HepG2 (cell line): ENCODE data around the gene EIF3L. TPM values are rescaled to one million over a fixed set of nuclear protein-coding genes. Genes with fewer than 3 reads are reported as not detected.

Experiments
- BHLHE40 ChIP-seq: IDR thresholded peaks from 2 replicates; pipeline ENCODE4 v1.6.1; 2011; ENCODE audit warnings: low read length, improper control_type of control experiment
- CERS6 ChIP-seq: sonication (generic); formaldehyde crosslinking; IDR thresholded peaks from 2 replicates; pipeline ENCODE4 v1.5.0; 2020; ENCODE audit warnings: missing genetic modification reagents
- FLYWCH1 ChIP-seq: sonication (generic); formaldehyde crosslinking; IDR thresholded peaks from 2 replicates; pipeline ENCODE4 v1.8.1; 2023; ENCODE audit warnings: mild to moderate bottlenecking, missing genetic modification reagents
- FOXK1 ChIP-seq: sonication (generic); formaldehyde crosslinking; IDR thresholded peaks from 2 replicates; pipeline ENCODE4 v1.4.0; 2020; ENCODE audit warnings: low read depth, missing genetic modification reagents, borderline replicate concordance
- HNF4A ChIP-seq: sonication (generic); formaldehyde crosslinking; IDR thresholded peaks from 2 replicates; pipeline ENCODE4 v1.4.0; 2020; ENCODE audit warnings: missing genetic modification reagents
- KMT2B ChIP-seq: IDR thresholded peaks from 2 replicates; pipeline ENCODE4 v1.6.1; 2016; ENCODE audit warnings: missing genetic modification reagents, missing compliant biosample characterization
- MIER3 ChIP-seq: IDR thresholded peaks from 2 replicates; pipeline ENCODE4 v1.6.1; 2016; ENCODE audit warnings: missing compliant biosample characterization, borderline replicate concordance
- NR2F1 ChIP-seq, 2 experiments: fragments of 450-650 bp in 1 of 2; formaldehyde crosslinking in 1 of 2; IDR thresholded peaks; 2 replicates each; pipeline versions ENCODE4 v1.5.0 to v1.6.1; 2016 to 2020; ENCODE audit warnings: mild to moderate bottlenecking in 1 of 2, missing compliant biosample characterization in 1 of 2, missing genetic modification reagents in 1 of 2, moderate library complexity in 1 of 2
- PHF21A ChIP-seq: sonication (generic); formaldehyde crosslinking; IDR thresholded peaks from 2 replicates; pipeline ENCODE4 v1.5.0; 2020; ENCODE audit warnings: mild to moderate bottlenecking, missing genetic modification reagents
- PRDM10 ChIP-seq: sonication (generic); formaldehyde crosslinking; IDR thresholded peaks from 2 replicates; pipeline ENCODE4 v1.4.0; 2020; ENCODE audit warnings: low read depth, missing genetic modification reagents
- REL ChIP-seq: sonication (generic); formaldehyde crosslinking; conservative IDR thresholded peaks from 2 replicates; pipeline ENCODE4 v1.8.0; 2022; ENCODE audit warnings: mild to moderate bottlenecking, missing genetic modification reagents, moderate library complexity
- TCF7 ChIP-seq: sonication (generic); IDR thresholded peaks from 2 replicates; pipeline ENCODE4 v1.6.1; 2016; ENCODE audit warnings: antibody characterized with exemption, low read depth
- ZBTB42 ChIP-seq: sonication (generic); formaldehyde crosslinking; IDR thresholded peaks from 2 replicates; pipeline ENCODE4 v1.5.0; 2020; ENCODE audit warnings: mild to moderate bottlenecking, missing genetic modification reagents
- ZNF318 ChIP-seq: sonication (generic); formaldehyde crosslinking; IDR thresholded peaks from 2 replicates; pipeline ENCODE4 v1.4.0; 2020; ENCODE audit warnings: mild to moderate bottlenecking, missing genetic modification reagents
- ZNF350 ChIP-seq: sonication (generic); formaldehyde crosslinking; IDR thresholded peaks from 2 replicates; pipeline ENCODE4 v1.4.0; 2020; ENCODE audit warnings: mild to moderate bottlenecking, low read depth, missing genetic modification reagents, borderline replicate concordance
- ZNF597 ChIP-seq: sonication (generic); formaldehyde crosslinking; IDR thresholded peaks from 2 replicates; pipeline ENCODE4 v1.5.0; 2020; ENCODE audit warnings: missing genetic modification reagents
- polyA plus RNA-seq, 8 experiments: library from polyadenylated mRNA; depleted of rRNA in 3 of 8; stranded (reverse) in 7 of 8; unstranded in 1 of 8; fragments of >200 nt; fragmentation: Illumina TruSeq in 4 of 8; extraction: Trizol in 4 of 8; gene quantifications; 2 replicates each; pipeline versions ENCODE4 v1.2.1 to v1.2.3, GENCODE V29; 2011 to 2016; ENCODE audit warnings: low read depth in 4 of 8, missing spikeins in 1 of 8, mixed read lengths in 1 of 8; ENCODE audit not compliant: insufficient read depth in 1 of 8
- total RNA-seq, 5 experiments: library from RNA; depleted of rRNA; stranded (reverse); fragments of >200 nt; fragmentation: Illumina TruSeq; extraction: Trizol; gene quantifications; 2 replicates each; pipeline ENCODE4 v1.2.3, GENCODE V29; 2016; ENCODE audit warnings: low read depth in 1 of 5

EIF3L gene
- total and polyA plus RNA-seq, 2 of the 13 experiments (the other 11 are each of a cell fraction or from before 2014, with no cell fraction given): 514 to 793 TPM

- TF ChIP-seq ZNF350: no peak
- TF ChIP-seq ZNF318: no peak
- TF ChIP-seq ZNF597: no peak
- TF ChIP-seq HNF4A (CRISPR knock-in tag): peak; percentile 72
- TF ChIP-seq KMT2B (CRISPR knock-in tag): 0 out of 2 replicates have a peak, but pooled peaks have one; percentile 20
- peak; percentile 96 for TF ChIP-seq PRDM10 (CRISPR knock-in tag)
- TF ChIP-seq BHLHE40: peak; percentile 20; the same call in 1 of the 2 replicates
- TF ChIP-seq TCF7: peak; percentile 55; the same call in 1 of the 2 replicates
- TF ChIP-seq REL (CRISPR knock-in tag): no peak
- peak; percentile 22; the same call in 1 of the 2 replicates for TF ChIP-seq MIER3 (CRISPR knock-in tag)
- TF ChIP-seq ZBTB42 (CRISPR knock-in tag): peak; percentile 36; the same call in 1 of the 2 replicates
- peak; percentile 57; the same call in 1 of the 2 replicates for TF ChIP-seq PHF21A (CRISPR knock-in tag)
- TF ChIP-seq CERS6: no peak
- TF ChIP-seq FOXK1: peak; percentile 11; the same call in 1 of the 2 replicates
- TF ChIP-seq FLYWCH1: no peak
- peak; percentile 80 to 92 for TF ChIP-seq NR2F1 (CRISPR knock-in tag; IDR thresholded peaks at IDR 0.05)
Measured at GRCh38 chr22:37803195-37803638, 46.0 kb upstream of the EIF3L start (continued).
